Islet of Langerhans (tissue), 1 donor: ENCODE results near the gene MYRIP.
A peak's percentile ranks its signal among the peaks of the same experiment; 100 is the strongest.
"Not testable (repeated sequence)": the region's sequence is repeated elsewhere in the genome, so short reads cannot be mapped to it uniquely, and the experiment has no call there.

Source experiments
- FAIRE-seq: peaks from one replicate; lab custom pipeline; 2011; peaks lifted over from hg19 to GRCh38; lab: Jason Lieb, UNC

Gene MYRIP

DNA sequence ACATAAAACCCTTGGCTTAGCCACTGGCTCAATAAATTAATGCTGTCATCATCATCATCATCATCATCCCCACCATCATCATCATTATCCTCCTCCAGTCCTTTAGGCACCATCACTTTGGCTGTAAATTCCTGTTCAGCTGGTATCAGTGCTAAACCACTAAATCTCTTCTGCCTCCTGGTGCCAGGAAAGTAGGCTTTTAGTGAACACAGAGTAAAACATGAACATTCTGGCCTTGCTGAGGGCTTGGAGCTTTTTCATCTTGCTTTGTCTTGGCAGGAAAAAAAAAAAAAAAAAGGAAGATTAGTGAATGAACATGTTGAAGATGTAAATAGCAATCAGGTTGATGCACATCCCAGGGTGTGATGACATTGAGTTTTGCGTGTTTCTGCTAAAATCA lies 432.8 kb downstream of the MYRIP start:
- no peak for FAIRE-seq

DNA sequence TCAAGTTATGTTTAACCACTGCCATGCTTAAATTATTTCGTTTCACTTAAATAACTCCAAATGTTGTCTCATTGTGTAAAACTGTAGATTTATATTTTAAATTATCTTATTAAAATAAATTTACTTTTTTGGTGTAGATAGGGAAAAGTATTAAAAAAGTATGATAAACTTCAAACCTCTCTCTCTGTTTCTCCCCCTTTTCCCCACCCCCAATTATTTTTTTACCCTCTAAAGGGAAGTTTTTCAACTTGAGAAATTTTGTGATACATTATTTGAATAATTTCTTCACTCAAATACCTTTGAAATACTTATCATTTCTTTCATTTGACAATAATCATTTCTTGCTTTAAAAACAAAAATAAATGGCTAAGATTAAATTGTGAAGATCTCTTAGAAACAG lies 433.2 kb downstream of the MYRIP start:
- FAIRE-seq: no peak

DNA sequence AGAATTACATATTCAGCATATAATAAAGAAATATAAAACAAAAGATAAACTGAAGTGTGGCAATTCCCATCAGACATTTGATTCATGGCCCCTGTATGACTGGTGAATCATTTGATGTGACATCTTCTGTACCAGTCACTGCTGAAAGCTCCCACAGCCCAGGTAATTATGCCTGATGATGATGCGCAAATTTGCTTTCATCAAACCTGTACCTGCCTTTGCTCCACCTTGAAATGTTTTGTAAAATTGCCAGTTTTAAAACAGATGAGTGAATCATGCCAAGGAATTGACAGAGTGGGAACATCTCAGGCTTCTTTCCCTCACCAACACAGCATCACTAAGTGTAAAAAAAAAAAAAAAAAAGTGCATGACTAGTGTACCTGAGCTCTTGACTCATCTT lies 433.6 kb downstream of the MYRIP start:
- FAIRE-seq: peak; percentile 9

DNA sequence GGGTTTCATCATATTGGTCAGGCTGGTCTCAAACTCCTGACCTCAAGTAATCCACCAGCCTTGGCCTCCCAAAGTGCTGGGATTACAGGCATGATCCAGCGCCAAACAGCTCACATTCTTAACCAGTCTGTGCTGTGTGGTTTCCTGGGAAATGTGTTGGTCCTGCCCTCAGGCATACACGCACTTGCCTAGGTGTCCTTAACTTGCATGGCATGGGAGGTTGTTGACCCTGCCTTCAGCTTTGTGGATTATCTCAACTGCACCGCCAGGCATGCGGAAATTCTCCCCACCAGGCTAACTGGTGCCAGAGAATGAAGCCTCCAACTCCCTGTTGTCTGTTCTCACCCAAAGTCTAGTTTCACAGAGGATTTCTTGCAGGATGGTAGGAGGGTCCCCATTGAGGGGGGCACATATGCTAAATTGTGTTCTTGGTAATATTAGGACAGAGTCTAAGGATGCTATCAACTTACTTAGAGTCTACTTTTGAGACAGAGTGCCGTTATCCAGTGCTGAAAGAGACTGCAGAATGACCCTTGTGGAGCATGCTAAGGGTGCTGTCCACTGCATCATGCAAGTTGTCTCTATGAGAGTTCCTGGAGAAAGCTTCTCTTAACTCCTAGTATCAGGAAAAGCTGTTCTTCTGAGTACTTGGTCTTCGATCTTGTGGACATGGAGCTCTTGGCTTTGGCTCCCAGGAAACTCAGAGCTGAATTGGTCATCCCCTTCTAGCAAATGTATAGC lies 438.5 kb downstream of the MYRIP start:
- no peak for FAIRE-seq

DNA sequence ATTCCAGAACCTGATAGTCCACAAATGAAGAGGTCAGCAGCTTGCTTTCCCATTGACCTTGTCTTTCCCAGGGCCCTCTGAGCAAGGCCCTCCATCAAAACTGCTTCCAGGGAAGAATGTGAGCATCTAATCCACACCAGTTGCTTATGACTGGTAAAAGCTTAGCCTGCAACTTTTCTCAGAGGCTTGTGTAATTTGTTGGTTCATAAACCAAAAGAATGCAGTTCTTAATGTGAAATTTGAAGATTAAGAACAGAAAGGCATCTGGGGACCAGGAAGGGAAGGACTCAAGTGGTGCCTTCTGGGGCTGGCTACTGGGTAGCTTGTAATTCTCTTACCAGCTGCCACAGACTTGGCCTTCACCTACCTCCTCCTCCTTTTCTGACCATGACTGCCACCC lies 439.2 kb downstream of the MYRIP start:
- FAIRE-seq: no peak

DNA sequence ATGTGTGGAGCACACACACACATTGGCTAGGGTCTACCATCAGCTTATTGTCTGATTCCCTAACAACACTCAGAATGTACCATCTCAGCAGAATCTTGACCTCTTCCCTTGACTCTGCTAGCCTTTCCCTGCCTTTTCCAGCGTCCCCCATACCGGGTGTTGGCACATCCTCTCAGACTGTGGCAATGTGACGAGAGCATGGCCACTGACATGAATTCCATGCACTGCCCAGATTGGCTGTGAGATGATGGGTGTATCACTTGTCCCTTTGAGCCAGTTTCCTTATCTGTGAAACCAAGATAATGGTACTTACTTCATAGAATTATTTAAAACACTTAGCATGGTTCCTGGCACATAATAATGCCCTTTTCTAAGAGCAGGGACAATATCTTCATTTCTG lies 439.8 kb downstream of the MYRIP start:
- no peak for FAIRE-seq

DNA sequence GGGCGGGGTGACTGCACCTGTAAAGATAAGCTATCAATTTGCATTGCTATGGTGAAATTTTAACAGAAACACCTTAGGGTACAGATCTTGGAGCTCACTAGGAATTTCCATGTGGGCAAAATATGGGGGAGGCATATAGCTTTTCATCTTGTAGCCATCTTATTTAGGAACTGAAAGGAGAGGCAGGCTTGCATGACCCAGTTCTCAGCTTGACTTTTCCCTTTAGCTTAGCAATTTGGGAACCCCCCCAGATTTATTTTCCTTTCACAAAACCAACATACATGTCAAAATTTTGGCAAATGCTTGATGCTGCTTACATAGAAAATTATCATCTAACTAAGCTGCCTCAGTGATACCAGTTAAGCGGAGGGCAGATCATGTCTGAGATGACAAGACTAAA lies 445.1 kb downstream of the MYRIP start:
- FAIRE-seq: no peak

DNA sequence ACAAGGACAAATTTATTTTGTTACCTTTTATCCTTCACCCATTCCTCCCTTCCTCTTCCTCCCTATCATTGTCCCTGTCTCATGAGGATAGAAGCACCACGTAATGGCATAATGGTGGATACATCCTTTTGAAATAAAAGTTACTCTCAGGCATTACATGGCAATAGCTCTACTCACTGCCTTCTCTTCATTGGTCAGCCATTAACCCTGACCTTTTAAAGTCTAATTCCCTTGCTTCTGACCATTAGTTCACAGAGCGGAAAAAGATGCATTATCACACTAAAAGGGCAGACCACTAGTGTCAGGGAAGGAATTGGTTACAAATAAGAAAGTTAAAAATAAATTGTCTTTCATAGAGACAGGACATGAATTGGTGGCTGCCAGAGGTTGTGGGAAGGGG lies 445.5 kb downstream of the MYRIP start:
- no peak for FAIRE-seq

DNA sequence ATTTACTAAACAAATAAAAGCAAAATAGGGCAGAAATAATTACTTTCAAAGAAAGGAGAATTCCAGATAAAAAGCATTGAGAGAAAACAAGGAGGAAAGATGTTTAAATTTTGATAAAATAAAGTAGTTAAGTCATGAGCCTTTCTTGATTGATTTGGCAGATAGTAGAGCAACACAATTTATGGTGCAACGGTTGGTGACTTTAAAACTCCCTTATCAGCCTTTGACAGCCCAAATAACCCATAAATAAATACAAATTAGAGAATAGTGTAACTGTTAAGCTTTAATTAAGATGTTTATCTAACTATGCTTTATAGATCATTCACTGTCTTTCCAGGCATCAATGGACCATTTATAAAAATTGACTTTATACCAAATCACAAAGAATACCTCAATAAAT lies 446.1 kb downstream of the MYRIP start:
- no peak for FAIRE-seq

DNA sequence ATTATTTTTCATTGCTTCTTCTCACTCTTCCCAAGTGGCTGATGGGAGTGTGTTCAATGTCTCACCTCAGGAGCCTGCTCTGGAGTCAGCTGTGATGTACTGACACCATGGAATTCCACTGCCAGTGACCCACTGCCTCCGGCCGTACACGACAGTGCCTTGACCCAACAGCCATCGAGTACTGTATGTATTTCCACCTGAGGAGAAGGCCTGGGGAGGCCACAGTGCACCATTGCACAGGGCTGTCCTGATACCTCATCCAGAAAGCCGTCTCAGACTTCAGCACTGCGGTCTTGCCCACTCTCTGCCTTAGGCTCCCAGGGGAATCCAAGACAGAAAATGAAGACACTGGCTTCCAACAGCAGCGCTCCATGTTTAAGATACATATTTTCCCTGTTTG lies 448.7 kb downstream of the MYRIP start:
- FAIRE-seq: no peak

DNA sequence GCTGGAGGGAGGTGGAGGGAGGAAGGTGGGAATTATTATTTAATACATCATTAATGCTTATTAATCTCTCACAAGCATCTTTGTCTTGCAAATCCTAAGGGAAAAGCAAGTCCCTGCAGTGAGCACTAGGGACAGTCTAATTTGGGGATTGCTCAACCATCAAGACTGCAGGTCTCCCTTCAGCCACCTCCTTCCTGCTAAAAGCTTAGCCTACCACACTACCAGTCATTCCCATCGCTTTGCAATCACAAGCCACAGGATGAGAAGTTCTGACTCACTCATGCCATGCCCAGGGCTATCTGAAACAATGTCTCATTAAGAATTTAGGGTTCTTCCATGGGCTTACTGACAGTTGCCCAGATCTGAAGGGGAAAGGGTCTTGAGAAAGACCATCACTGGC lies 449.1 kb downstream of the MYRIP start:
- no peak for FAIRE-seq

DNA sequence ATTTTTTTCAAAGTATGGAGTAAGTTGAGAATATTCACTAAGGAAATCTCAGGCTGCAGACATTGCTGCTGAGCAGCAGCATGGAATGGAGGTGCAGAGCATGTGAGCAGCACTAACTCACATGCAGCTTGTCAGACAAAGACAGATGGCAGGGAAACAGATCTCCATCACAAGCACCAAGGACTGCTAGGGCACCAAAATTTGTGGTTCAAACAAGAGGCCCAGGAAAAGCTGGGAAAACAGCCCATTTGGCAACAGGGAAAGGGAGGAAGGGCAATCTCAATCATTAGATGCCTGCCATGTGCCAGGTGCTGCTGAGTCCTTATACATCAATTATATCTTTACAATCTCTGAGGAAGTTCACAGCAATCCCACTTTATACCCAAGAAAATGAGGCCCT lies 452.9 kb downstream of the MYRIP start:
- FAIRE-seq: no peak

DNA sequence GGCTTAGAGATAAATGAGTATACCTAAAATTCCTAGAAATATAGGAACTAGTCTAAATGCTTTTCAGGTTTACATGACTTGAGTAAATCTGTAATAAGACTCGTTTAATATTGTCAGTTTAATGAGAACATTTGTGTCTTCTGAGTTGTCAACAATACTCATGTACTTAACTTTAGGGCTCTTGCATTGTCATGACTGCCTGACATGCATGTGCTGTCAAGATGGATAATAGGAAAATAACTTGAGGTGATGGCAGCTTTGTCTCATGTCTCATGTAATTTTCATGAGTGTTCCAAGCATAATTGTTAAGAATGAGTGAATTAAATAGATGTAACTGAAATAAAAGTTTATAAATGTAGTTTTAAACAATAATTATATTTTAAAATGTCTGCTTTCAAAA lies 455.0 kb downstream of the MYRIP start:
- FAIRE-seq: peak; percentile 13

DNA sequence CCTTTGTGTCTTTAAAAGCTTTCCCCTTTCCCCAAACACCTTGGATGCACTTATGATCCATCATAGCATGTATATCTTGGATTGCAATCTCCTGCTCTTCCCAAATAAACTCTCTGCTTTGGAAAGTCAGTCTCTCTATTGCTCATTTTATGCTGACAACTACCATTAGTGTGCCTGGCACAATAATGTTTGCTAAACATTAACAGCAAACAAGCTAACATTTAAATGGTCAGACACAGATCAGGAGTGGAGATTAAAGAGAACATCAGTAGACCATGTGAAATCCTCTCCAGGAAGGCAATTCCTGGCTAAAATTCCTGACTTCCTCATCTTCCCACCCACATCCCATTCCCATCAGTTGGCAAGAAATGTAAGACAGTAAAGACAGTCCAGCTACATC lies 455.8 kb downstream of the MYRIP start:
- peak; percentile 53 for FAIRE-seq

DNA sequence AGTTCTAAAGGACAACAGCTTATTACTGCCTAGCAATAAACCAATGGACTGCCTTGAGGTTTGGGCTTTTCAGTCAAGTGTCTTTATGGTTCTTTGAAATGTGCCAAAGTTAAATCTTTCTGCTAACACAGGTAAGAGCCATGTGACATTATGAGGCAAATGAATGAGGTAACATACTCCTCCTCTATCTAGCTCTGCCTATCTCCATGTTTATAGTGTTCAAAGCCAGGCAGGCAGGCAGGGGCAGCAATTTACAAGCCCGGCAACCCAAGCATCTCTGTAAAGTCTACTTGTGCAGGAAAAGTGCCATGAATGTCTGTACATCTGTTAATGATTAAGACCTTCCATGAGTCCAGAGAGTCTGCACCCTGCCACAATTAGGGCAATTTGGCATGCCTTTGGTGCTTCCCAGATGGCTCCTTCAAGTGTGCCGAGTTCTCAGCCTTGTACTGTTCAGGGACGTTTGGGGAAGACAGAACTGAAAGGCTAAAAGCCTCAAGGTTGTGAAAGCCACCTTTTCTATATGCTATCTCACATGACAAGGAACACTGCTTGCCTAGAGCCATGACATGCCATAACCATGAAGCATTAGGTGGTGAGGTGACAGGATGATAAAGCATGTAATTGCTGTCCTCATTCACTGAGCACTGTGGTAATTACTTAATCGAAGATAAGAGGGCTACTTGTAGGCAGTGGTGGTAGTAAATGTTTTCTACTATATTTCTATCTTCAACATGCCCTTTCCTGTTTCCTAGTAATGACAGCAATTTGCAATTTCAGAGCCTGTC lies 458.7 kb downstream of the MYRIP start:
- FAIRE-seq: no peak

DNA sequence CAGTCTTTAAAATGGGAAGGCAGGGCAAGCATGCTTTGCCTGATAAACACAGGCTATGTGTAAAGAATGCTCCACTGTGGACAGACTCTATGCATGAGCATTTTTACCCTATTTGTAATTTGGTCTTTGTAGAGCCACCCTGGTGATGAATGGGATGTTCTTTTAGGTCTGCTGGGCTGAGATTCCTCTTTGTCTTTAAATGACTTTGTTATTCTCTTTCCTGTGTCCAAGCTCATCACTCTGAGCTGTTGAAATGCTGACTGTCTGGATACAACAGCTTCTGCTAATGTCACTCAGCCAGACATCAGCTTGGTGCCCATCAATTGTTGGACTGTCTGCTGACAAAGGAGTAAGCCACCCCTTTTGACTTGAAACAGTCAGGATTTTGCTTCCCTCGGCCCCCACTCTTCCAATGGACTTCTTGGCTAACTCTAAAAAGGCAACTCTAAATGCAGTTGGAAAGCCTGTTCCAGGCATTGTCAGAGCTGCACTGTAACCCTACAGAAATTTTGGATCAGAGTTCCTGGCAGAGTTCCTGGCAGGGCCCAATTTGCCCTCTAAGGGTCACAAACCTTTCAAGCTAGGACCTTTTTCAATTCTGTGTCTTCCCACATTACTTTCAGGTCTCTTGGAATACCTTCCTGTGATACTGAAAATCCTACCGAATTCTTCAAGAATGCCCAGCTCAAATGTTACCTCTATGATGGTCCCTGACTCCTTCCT lies 459.6 kb downstream of the MYRIP start:
- FAIRE-seq: no peak

DNA sequence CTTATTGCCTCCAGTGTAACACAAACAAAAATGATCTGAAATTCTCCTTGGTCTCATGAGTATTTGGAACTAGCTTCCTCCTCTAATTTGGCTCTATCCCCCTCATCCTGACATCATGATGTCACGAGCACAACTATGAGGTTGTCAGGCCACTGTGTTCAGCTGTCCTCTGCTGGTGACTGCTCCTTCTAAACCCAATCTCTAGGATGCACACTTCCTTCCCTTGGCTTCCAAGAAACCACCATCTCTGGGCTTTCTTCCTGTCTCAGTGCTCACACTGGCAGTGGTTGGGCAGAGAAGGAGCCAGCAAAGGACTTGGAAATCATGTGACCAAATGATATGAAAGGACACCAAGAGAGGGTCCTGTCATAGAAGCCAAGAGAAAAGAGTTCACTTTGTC lies 469.4 kb downstream of the MYRIP start:
- FAIRE-seq: no peak

DNA sequence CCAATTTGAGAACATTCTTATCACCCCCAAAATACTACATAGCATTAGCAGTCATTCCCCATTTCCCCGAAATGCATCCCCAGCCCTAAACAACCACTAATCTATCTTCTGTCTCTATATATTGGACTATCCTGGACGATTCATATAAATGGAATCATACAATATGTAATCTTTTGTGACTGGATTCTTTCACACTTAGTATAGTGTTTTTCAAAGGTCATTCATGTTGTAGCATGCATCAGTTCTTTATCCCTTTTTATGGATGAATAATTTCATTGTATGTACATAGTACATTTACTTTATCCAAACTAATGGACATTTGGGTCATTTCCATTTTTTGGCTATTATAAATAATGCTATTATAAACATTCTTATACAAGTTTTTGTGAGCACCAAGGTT lies 472.6 kb downstream of the MYRIP start:
- FAIRE-seq: no peak

DNA sequence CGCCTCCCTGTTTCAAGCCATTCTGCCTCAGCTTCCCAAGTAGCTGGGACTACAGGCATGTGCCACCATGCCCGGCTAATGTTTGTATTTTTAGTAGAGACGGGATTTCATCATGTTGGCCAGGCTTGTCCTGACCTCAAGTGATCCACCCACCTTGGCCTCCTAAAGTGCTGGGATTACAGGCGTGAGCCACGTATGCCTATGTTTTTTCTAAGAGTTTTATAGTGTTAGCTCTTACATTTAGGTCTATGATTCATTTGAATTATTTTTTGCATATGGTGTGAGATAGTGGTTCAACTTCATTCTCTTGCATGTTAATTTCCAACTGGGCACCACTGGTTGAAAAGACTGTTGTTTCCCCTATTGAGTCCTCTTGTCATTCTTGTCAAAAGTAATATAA lies 473.6 kb downstream of the MYRIP start:
- FAIRE-seq: not testable (repeated sequence)

DNA sequence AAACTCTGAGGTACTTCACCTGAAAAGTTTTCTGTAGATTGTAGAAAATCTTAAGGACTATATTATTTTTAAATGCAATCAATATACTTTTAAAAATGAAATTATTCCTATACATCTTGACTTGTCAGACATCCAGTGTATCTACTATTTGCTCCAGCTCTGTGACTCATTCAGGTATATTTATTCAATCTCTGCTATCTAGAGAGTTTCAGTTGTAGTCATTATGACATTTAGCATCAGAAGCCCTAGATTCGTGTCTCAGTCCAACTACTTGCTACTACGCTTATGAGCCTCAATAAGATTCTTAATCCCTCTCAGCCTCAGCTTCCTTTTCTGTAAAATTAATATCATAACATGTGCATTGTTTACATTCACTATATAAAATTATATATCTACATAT lies 477.8 kb downstream of the MYRIP start:
- FAIRE-seq: no peak

DNA sequence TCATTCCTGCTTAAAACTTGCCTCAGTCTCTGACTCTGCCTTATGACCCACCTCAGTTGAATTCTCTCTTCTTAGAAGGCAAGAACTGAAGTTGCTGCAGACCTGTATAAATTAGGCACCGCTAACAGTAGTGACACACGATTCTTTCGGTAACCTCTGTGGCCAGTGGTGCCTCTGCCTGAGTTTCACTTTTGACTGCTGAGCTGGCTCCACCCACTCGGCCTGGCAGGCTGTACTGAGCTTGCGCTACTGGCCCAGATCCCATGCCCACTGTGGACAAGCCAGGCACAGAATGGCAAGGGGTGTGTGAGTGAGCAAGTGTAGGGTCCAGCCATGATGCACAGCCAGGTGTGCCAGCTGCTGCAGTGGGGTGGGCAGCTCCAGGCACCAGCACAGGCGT lies 481.0 kb downstream of the MYRIP start:
- FAIRE-seq: no peak

DNA sequence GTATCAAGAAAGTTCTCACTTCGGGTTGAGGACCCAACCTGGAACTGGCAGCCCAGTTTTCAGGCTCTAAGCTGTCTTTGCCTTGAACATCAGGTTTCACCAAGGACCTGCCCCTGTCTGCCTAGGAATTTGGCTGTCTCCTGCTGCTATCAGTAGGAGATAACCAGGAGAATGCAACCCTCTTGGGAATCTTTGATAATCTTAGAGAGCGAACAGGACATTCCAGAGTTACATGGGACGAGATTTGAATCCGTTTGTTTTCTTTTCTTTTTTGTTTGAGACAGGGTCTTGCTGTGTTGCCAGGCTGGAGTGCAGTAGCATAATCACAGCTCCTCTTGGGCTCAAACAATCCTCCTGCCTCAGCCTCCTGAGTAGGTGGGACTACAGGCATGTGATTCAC lies 482.1 kb downstream of the MYRIP start:
- FAIRE-seq: no peak

DNA sequence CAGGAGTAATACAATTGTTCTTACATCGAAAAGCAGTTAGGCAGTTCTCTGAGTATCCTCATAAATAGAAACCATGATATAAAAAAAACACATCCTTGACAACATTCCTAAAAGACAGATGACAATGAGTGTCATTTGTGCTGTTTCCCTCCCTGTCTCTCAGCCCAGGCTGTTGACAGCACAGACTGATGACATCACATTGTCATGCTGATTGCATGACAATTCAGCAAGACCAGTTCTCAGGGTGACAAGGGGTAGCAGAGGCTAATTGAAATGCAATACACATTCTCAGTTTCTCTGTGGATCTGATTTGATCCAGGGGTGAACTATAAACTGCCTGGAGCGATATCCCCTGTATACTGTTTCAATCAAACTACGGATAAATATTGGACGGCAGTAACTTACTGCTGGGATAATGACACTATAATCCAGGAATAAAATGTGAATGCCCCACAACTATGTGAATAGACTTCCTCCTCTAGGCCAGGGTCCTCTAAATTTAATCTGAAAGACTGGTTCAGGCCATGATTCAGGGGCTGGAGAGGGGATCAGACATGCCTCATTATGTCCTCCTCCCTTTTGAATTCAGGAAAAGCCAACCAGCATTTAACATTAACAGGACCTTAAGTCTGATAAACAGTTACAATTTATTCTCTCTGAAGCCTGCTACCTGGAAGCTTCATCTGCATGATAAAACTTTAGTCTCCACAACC lies 483.4 kb downstream of the MYRIP start:
- no peak for FAIRE-seq
